H1 (cell line): ENCODE data around the gene LANCL3. TPM values are rescaled to one million over a fixed set of nuclear protein-coding genes. Genes with fewer than 3 reads are reported as not detected.
"Not testable (repeated sequence)": the region's sequence is repeated elsewhere in the genome, so short reads cannot be mapped to it uniquely, and the experiment has no call there.

Experiments used
- CTCF ChIA-PET: fragments of 300-600 bp; sonication (Branson Sonifier 250); formaldehyde crosslinking; loops from one replicate; lab custom pipeline; 2021; ENCODE audit not compliant: partially characterized antibody; lab: Charles Lee
- POLR2A ChIA-PET: fragments of 300-600 bp; sonication (Branson Sonifier 250); formaldehyde crosslinking; loops from one replicate; lab custom pipeline; 2021; ENCODE audit warnings: inconsistent platforms; ENCODE audit not compliant: partially characterized antibody; lab: Charles Lee
- DNase-seq, 2 experiments: peaks; one replicate each; pipeline versions ENCODE4 v3.0.0 to v3.0.0-alpha.2; 2010 to 2022; ENCODE audit warnings: low spot score in 2 of 2, low read depth in 1 of 2, mixed read lengths in 1 of 2
- FAIRE-seq: peaks from 2 replicates; lab custom pipeline; 2011; peaks lifted over from hg19 to GRCh38; lab: Jason Lieb, UNC
- H2AFZ ChIP-seq: 2 replicates; pipeline ENCODE4 v1.8.1; 2012; ENCODE audit warnings: low read length, inconsistent platforms
- H2AK5ac ChIP-seq: 2 replicates; pipeline ENCODE4 v1.6.1; 2013; ENCODE audit warnings: low read depth, low read length
- H2BK120ac ChIP-seq: replicated peaks from 2 replicates; pipeline ENCODE3; 2013; ENCODE audit warnings: low read depth, low read length, inconsistent platforms
- H2BK12ac ChIP-seq: 2 replicates; pipeline ENCODE4 v1.6.1; 2013; ENCODE audit warnings: low read depth, low read length
- H2BK15ac ChIP-seq: 2 replicates; pipeline ENCODE4 v1.6.1; 2013; ENCODE audit warnings: low read length
- H2BK20ac ChIP-seq: 2 replicates; pipeline ENCODE4 v1.6.1; 2013; ENCODE audit warnings: low read length
- H2BK5ac ChIP-seq: 2 replicates; pipeline ENCODE4 v1.6.1; 2013; ENCODE audit warnings: low read depth, low read length
- H3K14ac ChIP-seq: 2 replicates; pipeline ENCODE4 v1.6.1; 2013; ENCODE audit warnings: inconsistent platforms; ENCODE audit not compliant: insufficient read length
- H3K18ac ChIP-seq: 2 replicates; pipeline ENCODE4 v1.6.1; 2013; ENCODE audit warnings: low read length; ENCODE audit errors: extremely low read depth
- H3K23ac ChIP-seq: 2 replicates; pipeline ENCODE4 v1.6.1; 2013; ENCODE audit warnings: inconsistent platforms; ENCODE audit not compliant: insufficient read length
- H3K23me2 ChIP-seq: 2 replicates; pipeline ENCODE4 v1.6.1; 2013; ENCODE audit warnings: low read depth, low read length
- H3K27ac ChIP-seq: 2 replicates; pipeline ENCODE4 v1.6.1; 2011; ENCODE audit warnings: low read depth, low read length, inconsistent platforms
- H3K27me3 ChIP-seq, 4 experiments: replicated peaks in 1 of 4; 1 replicate in 1 of 4; 2 replicates in 3 of 4; pipeline versions ENCODE4 v1.6.1 to v1.8.1; 2011 to 2013; ENCODE audit warnings: low read length in 3 of 4, mild to moderate bottlenecking in 3 of 4, inconsistent platforms in 2 of 4, mixed read lengths in 2 of 4, moderate library complexity in 1 of 4; ENCODE audit not compliant: control insufficient read depth in 3 of 4, insufficient read depth in 3 of 4; ENCODE audit errors: extremely low read depth in 1 of 4
- H3K36me3 ChIP-seq, 4 experiments: 2 replicates each; pipeline versions ENCODE4 v1.6.1 to v1.8.1; 2011 to 2013; ENCODE audit warnings: mild to moderate bottlenecking in 4 of 4, low read length in 3 of 4, moderate library complexity in 2 of 4, control low read depth in 1 of 4, inconsistent platforms in 1 of 4; ENCODE audit not compliant: insufficient read depth in 4 of 4, control insufficient read depth in 2 of 4
- H3K4ac ChIP-seq: replicated peaks from 2 replicates; pipeline ENCODE3; 2013; ENCODE audit warnings: low read length, low read depth, mixed read lengths, inconsistent platforms; ENCODE audit not compliant: insufficient read length
- H3K4me1 ChIP-seq, 4 experiments: replicated peaks in 1 of 4; 1 replicate in 1 of 4; 2 replicates in 3 of 4; pipeline versions ENCODE4 v1.6.1 to v1.8.1; 2011 to 2013; ENCODE audit warnings: low read length in 3 of 4, inconsistent platforms in 2 of 4, mixed read lengths in 1 of 4; ENCODE audit not compliant: insufficient read depth in 4 of 4, control insufficient read depth in 3 of 4
- H3K4me2 ChIP-seq, 2 experiments: 2 replicates each; pipeline versions ENCODE4 v1.6.1 to v1.8.1; 2011 to 2013; ENCODE audit warnings: low read depth in 2 of 2, low read length in 2 of 2, control low read depth in 1 of 2, inconsistent platforms in 1 of 2, mild to moderate bottlenecking in 1 of 2; ENCODE audit not compliant: insufficient read depth in 1 of 2
- H3K4me3 ChIP-seq, 4 experiments: fragments of 200-600, 300-600 bp in 1 of 4; sonication (generic), shearing (Covaris generic), sonication (Bioruptor Twin) in 1 of 4; 2 replicates each; pipeline versions ENCODE4 v1.5.1 to v1.8.1; 2011 to 2016; ENCODE audit warnings: low read length in 4 of 4, low read depth in 3 of 4, control low read depth in 2 of 4, inconsistent platforms in 2 of 4, mild to moderate bottlenecking in 2 of 4, mixed read lengths in 1 of 4, moderate library complexity in 1 of 4; ENCODE audit not compliant: insufficient read depth in 2 of 4; ENCODE audit errors: extremely low read depth in 1 of 4
- H3K56ac ChIP-seq: replicated peaks from 2 replicates; pipeline ENCODE3; 2013; ENCODE audit warnings: low read depth, mild to moderate bottlenecking, mixed read lengths, low read length, inconsistent platforms; ENCODE audit not compliant: insufficient read length
- H3K79me1 ChIP-seq: 2 replicates; pipeline ENCODE4 v1.6.1; 2013; ENCODE audit warnings: low read depth, low read length, control low read depth
- H3K79me2 ChIP-seq, 2 experiments: 2 replicates each; pipeline versions ENCODE4 v1.6.1 to v1.8.1; 2012 to 2013; ENCODE audit warnings: low read length in 2 of 2, mild to moderate bottlenecking in 2 of 2, inconsistent platforms in 1 of 2; ENCODE audit not compliant: insufficient read depth in 2 of 2, control insufficient read depth in 1 of 2
- H3K9ac ChIP-seq, 4 experiments: replicated peaks in 1 of 4; 1 replicate in 1 of 4; 2 replicates in 3 of 4; pipeline versions ENCODE4 v1.6.1 to v1.8.1; 2011 to 2013; ENCODE audit warnings: low read depth in 3 of 4, low read length in 3 of 4, control low read depth in 2 of 4, mild to moderate bottlenecking in 2 of 4, moderate library complexity in 2 of 4, inconsistent platforms in 1 of 4; ENCODE audit errors: extremely low read depth in 1 of 4
- H3K9me3 ChIP-seq, 2 experiments: 2 replicates each; pipeline versions ENCODE4 v1.6.1 to v1.8.1; 2012 to 2013; ENCODE audit warnings: mild to moderate bottlenecking in 2 of 2, moderate library complexity in 2 of 2, control low read depth in 1 of 2, inconsistent platforms in 1 of 2, low read depth in 1 of 2, low read length in 1 of 2, mixed read lengths in 1 of 2; ENCODE audit not compliant: insufficient read depth in 2 of 2
- H4K20me1 ChIP-seq, 2 experiments: replicated peaks in 1 of 2; 2 replicates each; pipeline versions ENCODE3 to v1.8.1; 2011 to 2013; ENCODE audit warnings: inconsistent platforms in 2 of 2, low read length in 2 of 2, mild to moderate bottlenecking in 1 of 2; ENCODE audit not compliant: insufficient read depth in 2 of 2, control insufficient read depth in 1 of 2
- H4K5ac ChIP-seq: 2 replicates; pipeline ENCODE4 v1.6.1; 2013; ENCODE audit warnings: low read length, low read depth, mixed read lengths, inconsistent platforms; ENCODE audit not compliant: insufficient read length
- H4K8ac ChIP-seq: 2 replicates; pipeline ENCODE4 v1.8.0; 2013; ENCODE audit warnings: mild to moderate bottlenecking, moderate library complexity, low read length, inconsistent platforms; ENCODE audit not compliant: insufficient read depth; ENCODE audit errors: extremely low read depth
- H4K91ac ChIP-seq: replicated peaks from 2 replicates; pipeline ENCODE3; 2013; ENCODE audit warnings: low read length, mixed read lengths, inconsistent platforms; ENCODE audit not compliant: insufficient read length
- RAD21 ChIP-seq, 2 experiments: IDR thresholded peaks in 1 of 2; conservative IDR thresholded peaks in 1 of 2; 2 replicates each; pipeline ENCODE4 v1.6.1; 2011; ENCODE audit warnings: low read depth in 2 of 2, low read length in 2 of 2, improper control_type of control experiment in 1 of 2, inconsistent platforms in 1 of 2, mild to moderate bottlenecking in 1 of 2, moderate library complexity in 1 of 2
- WGBS, 2 experiments: shearing (Covaris generic) in 1 of 2; methylation state at CpG; one replicate each; pipeline versions ENCODE4 v1.1.6 to v1.1.7; 2013 to 2015; ENCODE audit warnings: low lambda C conversion rate in 2 of 2, mixed read lengths in 2 of 2, inconsistent platforms in 1 of 2, low coverage in 1 of 2, missing lambda C conversion rate in 1 of 2; ENCODE audit not compliant: insufficient replicate concordance in 2 of 2, insufficient coverage in 1 of 2, insufficient read length in 1 of 2; ENCODE audit errors: extremely low coverage in 1 of 2, missing lambda C conversion rate in 1 of 2; 5-methylcytosine and 5-hydroxymethylcytosine counted together
- polyA plus RNA-seq, 7 experiments: library from polyadenylated mRNA; depleted of rRNA in 3 of 7; stranded (reverse) in 5 of 7; unstranded in 2 of 7; fragments of >200 nt in 5 of 7; fragments of 200-250 nt in 2 of 7; gene quantifications; 1 replicate in 5 of 7; 2 replicates in 1 of 7; 4 replicates in 1 of 7; pipeline versions ENCODE4 v1.2.1 to v1.2.3, GENCODE V29; 2011 to 2013; ENCODE audit warnings: missing spikeins in 2 of 7, mixed read lengths in 2 of 7
- total RNA-seq: library from RNA; stranded (reverse); fragmentation: NEBNext Ultra II Directional; extraction: Animal tissue kit (Norgen Biotek cat#: 25700); gene quantifications from 2 replicates; pipeline ENCODE4 v1.2.1, GENCODE V29; 2021
- TF ChIP-seq, protein P1 (sequence below), 3 experiments: IDR thresholded peaks; 1 replicate in 2 of 3; 2 replicates in 1 of 3; pipeline versions ENCODE4 v1.5.1 to v1.6.1; 2011; ENCODE audit warnings: low read length in 3 of 3, mild to moderate bottlenecking in 3 of 3, inconsistent platforms in 2 of 3, low read depth in 1 of 3, moderate library complexity in 1 of 3; ENCODE audit not compliant: insufficient read depth in 1 of 3; ENCODE audit errors: control extremely low read depth in 1 of 3

Gene LANCL3
- total and polyA plus RNA-seq, 2 of the 8 experiments (the other 6 are each of a cell fraction or from before 2014, with no cell fraction given), result 0.11 to 0.37 TPM

DNA sequence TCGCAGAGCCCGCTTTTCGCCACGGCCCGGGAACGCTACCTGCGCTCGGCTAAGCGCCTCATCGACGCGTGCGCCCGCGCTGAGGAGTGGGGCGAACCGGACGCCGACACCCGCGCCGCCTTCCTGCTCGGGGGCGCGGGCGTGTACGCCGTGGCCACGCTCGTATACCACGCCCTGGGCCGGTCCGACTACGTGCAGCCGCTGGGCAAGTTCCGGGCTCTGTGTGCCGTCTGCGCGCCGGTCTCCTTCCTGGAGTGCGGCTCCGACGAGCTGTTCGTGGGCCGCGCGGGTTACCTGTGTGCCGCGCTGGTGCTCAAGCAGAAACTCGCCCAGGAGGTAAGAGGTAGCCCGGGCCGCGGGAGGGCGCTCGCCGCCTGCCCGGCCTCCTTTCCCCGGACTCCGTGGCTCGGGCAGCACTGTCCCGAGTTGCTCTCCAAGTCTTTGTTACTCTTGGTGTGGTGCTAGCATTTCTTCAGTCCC is 687 bp downstream of the LANCL3 start:
- H2AFZ ChIP-seq, H2BK20ac ChIP-seq: not testable (repeated sequence)
- TF ChIP-seq RAD21 (IDR thresholded peaks at IDR 0.05 in 1 of 2, conservative IDR thresholded peaks at IDR 0.05 in 1 of 2; ENCODE audit: low read depth in 2 of 2, low read length in 2 of 2), result peak; percentile 58 to 71
- TF ChIP-seq, protein P1, sequence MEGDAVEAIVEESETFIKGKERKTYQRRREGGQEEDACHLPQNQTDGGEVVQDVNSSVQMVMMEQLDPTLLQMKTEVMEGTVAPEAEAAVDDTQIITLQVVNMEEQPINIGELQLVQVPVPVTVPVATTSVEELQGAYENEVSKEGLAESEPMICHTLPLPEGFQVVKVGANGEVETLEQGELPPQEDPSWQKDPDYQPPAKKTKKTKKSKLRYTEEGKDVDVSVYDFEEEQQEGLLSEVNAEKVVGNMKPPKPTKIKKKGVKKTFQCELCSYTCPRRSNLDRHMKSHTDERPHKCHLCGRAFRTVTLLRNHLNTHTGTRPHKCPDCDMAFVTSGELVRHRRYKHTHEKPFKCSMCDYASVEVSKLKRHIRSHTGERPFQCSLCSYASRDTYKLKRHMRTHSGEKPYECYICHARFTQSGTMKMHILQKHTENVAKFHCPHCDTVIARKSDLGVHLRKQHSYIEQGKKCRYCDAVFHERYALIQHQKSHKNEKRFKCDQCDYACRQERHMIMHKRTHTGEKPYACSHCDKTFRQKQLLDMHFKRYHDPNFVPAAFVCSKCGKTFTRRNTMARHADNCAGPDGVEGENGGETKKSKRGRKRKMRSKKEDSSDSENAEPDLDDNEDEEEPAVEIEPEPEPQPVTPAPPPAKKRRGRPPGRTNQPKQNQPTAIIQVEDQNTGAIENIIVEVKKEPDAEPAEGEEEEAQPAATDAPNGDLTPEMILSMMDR (IDR thresholded peaks at IDR 0.05; ENCODE audit: control extremely low read depth in 1 of 3, insufficient read depth in 1 of 3, low read depth in 1 of 3, low read length in 3 of 3), result peak; percentile 43 to 46 (median 45)

More for the DNA sequence above, 687 bp downstream of the LANCL3 start:
- H3K23me2 ChIP-seq, H3K4ac ChIP-seq, H3K56ac ChIP-seq, H3K14ac ChIP-seq, H2BK120ac ChIP-seq, H3K36me3 ChIP-seq, H2BK5ac ChIP-seq, H4K91ac ChIP-seq, H3K18ac ChIP-seq, H3K9me3 ChIP-seq, H3K27ac ChIP-seq, POLR2A ChIA-PET, H3K79me1 ChIP-seq, H4K5ac ChIP-seq, H3K23ac ChIP-seq, FAIRE-seq, H3K79me2 ChIP-seq, H3K4me1 ChIP-seq, H3K9ac ChIP-seq, H2AK5ac ChIP-seq, H4K20me1 ChIP-seq, H3K27me3 ChIP-seq, H2BK12ac ChIP-seq, H2BK15ac ChIP-seq, H4K8ac ChIP-seq: not testable (repeated sequence)
- Histone ChIP-seq H3K4me2 (peak overlapping the region; percentile 58 to 59), H3K4me3 (peak overlapping the region in 3 of 4 experiments; percentile 2 to 53 (median 18); a peak in 4 of 8 replicates)
- 0% methylated on average over 3 of the region's 61 CpGs; no CpG with 5 or more reads in 1 of the 2 experiments for WGBS, 2 experiments
- CTCF ChIA-PET, result interaction anchor here (1.3 kb wide), 1 partner anchor 97 kb away, joined by 3 read pairs; no protein-coding TSS in a partner anchor
- DNase-seq, result peak in 1 of 2 experiments; percentile 55
